K562 (cell line): Measurements from ENCODE around the gene SLC25A45. TPM values are rescaled to one million over a fixed set of nuclear protein-coding genes. Genes with fewer than 3 reads are reported as not detected.

Source experiments
- ARNT ChIP-seq, 2 experiments: fragments of 450-650 bp; IDR thresholded peaks; 2 replicates each; pipeline ENCODE4 v1.6.1; 2016; ENCODE audit warnings: mild to moderate bottlenecking in 1 of 2
- CBX8 ChIP-seq: fragments of 200-600 bp; sonication (generic); IDR thresholded peaks from 2 replicates; pipeline ENCODE4 v1.6.1; 2012; ENCODE audit warnings: borderline replicate concordance, mixed run types, low read depth, mild to moderate bottlenecking, moderate library complexity, mixed read lengths, low read length, control low read depth, inconsistent platforms; ENCODE audit not compliant: poor library complexity, severe bottlenecking; ENCODE audit errors: extremely low read depth
- DEAF1 ChIP-seq: fragments of 450-650 bp; formaldehyde crosslinking; IDR thresholded peaks from 2 replicates; pipeline ENCODE4 v1.4.0; 2020; ENCODE audit warnings: mild to moderate bottlenecking, moderate library complexity
- DMBX1 ChIP-seq: fragments of 250-450 bp; sonication (Bioruptor Pico); IDR thresholded peaks from 2 replicates; pipeline ENCODE4 v1.8.0; 2022; ENCODE audit warnings: inconsistent platforms, mild to moderate bottlenecking, moderate library complexity, borderline replicate concordance
- EGR1 ChIP-seq: fragments of 450-650 bp; conservative IDR thresholded peaks from 2 replicates; pipeline ENCODE4 v1.6.1; 2017; ENCODE audit warnings: mild to moderate bottlenecking
- ELF2 ChIP-seq: fragments of 250-450 bp; sonication (Bioruptor Pico); IDR thresholded peaks from 2 replicates; pipeline ENCODE4 v1.5.0; 2021; ENCODE audit warnings: mild to moderate bottlenecking
- FIP1L1 ChIP-seq: fragments of 200-400 bp; formaldehyde crosslinking; IDR thresholded peaks from 2 replicates; pipeline ENCODE4 v1.6.1; 2018; ENCODE audit warnings: mild to moderate bottlenecking, low read depth, low read length; ENCODE audit not compliant: poor library complexity, severe bottlenecking
- FOXJ2 ChIP-seq: fragments of 200-800 bp; sonication (Bioruptor generic); IDR thresholded peaks from 2 replicates; pipeline ENCODE4 v1.6.1; 2016; ENCODE audit warnings: missing genetic modification characterization, missing compliant biosample characterization
- HNRNPLL ChIP-seq: fragments of 200-400 bp; formaldehyde crosslinking; IDR thresholded peaks from 2 replicates; pipeline ENCODE4 v1.6.1; 2017; ENCODE audit warnings: low read length, low read depth, mild to moderate bottlenecking; ENCODE audit not compliant: poor library complexity, severe bottlenecking
- MAZ ChIP-seq, 2 experiments: fragments of 450-650 bp in 1 of 2; sonication (generic) in 1 of 2; formaldehyde crosslinking; IDR thresholded peaks in 1 of 2; conservative IDR thresholded peaks in 1 of 2; 2 replicates each; pipeline versions ENCODE4 v1.4.0 to v1.5.0; 2020; ENCODE audit warnings: mild to moderate bottlenecking in 1 of 2, missing genetic modification reagents in 1 of 2
- MCM5 ChIP-seq: fragments of 450-650 bp; IDR thresholded peaks from 2 replicates; pipeline ENCODE4 v1.6.1; 2016; ENCODE audit warnings: low read depth
- POU5F1 ChIP-seq: fragments of 150-350 bp; IDR thresholded peaks from 2 replicates; pipeline ENCODE4 v1.6.1; 2014; ENCODE audit warnings: borderline replicate concordance, low read length, low read depth, mild to moderate bottlenecking; ENCODE audit not compliant: partially characterized antibody
- RCOR1 ChIP-seq, 2 experiments: IDR thresholded peaks; 2 replicates each; pipeline ENCODE4 v1.6.1; 2012; ENCODE audit warnings: low read depth in 2 of 2, low read length in 2 of 2, borderline replicate concordance in 1 of 2, improper control_type of control experiment in 1 of 2
- SRF ChIP-seq, 2 experiments: fragments of 250-450, 450-650 bp in 1 of 2; sonication (Bioruptor Pico) in 1 of 2; sonication (generic) in 1 of 2; formaldehyde crosslinking; IDR thresholded peaks; 2 replicates each; pipeline versions ENCODE4 v1.5.0 to v1.5.1; 2020 to 2022; ENCODE audit warnings: mild to moderate bottlenecking in 1 of 2, missing genetic modification reagents in 1 of 2
- STAG1 ChIP-seq: sonication (generic); formaldehyde crosslinking; IDR thresholded peaks from 2 replicates; pipeline ENCODE4 v1.5.0; 2020; ENCODE audit warnings: missing genetic modification reagents, borderline replicate concordance
- STAT6 ChIP-seq: sonication (generic); formaldehyde crosslinking; IDR thresholded peaks from 2 replicates; pipeline ENCODE4 v1.8.1; 2023; ENCODE audit warnings: mild to moderate bottlenecking, missing genetic modification reagents
- TCF7 ChIP-seq: sonication (generic); IDR thresholded peaks from 2 replicates; pipeline ENCODE4 v1.6.1; 2016; ENCODE audit warnings: antibody characterized with exemption, borderline replicate concordance
- THRAP3 ChIP-seq: fragments of 450-650 bp; IDR thresholded peaks from 2 replicates; pipeline ENCODE4 v1.6.1; 2016; ENCODE audit warnings: mild to moderate bottlenecking, inconsistent platforms, borderline replicate concordance
- ZNF121 ChIP-seq: sonication (generic); formaldehyde crosslinking; conservative IDR thresholded peaks from 2 replicates; pipeline ENCODE4 v1.8.0; 2022; ENCODE audit warnings: missing genetic modification reagents
- ZNF140 ChIP-seq: fragments of 250-450 bp; sonication (Bioruptor Pico); IDR thresholded peaks from 2 replicates; pipeline ENCODE4 v1.8.0; 2021; ENCODE audit warnings: moderate library complexity, mild to moderate bottlenecking, inconsistent platforms
- ZNF253 ChIP-seq: fragments of 250-450 bp; sonication (Bioruptor Pico); conservative IDR thresholded peaks from 2 replicates; pipeline ENCODE4 v1.6.1; 2021; ENCODE audit warnings: mild to moderate bottlenecking
- polyA plus RNA-seq, 8 experiments: library from polyadenylated mRNA; depleted of rRNA in 4 of 8; stranded (reverse) in 5 of 8; unstranded in 3 of 8; fragments of >200 nt; fragmentation: Nextera tagmentation in 2 of 8; fragmentation: Illumina TruSeq in 1 of 8; extraction: Ambion mirVana in 2 of 8; extraction: Trizol in 1 of 8; gene quantifications; 2 replicates each; pipeline versions ENCODE4 v1.2.1 to v1.2.3, GENCODE V29; 2011 to 2014; ENCODE audit warnings: inconsistent platforms in 1 of 8, missing spikeins in 1 of 8
- total RNA-seq, 7 experiments: library from RNA; depleted of rRNA in 6 of 7; stranded (reverse); fragments of >200 nt in 6 of 7; fragmentation: Illumina TruSeq in 2 of 7; extraction: Trizol in 2 of 7; gene quantifications; 2 replicates each; pipeline versions ENCODE4 v1.2.1 to v1.2.3, GENCODE V29; 2011 to 2021; ENCODE audit warnings: low replicate concordance in 1 of 7
- TF ChIP-seq, protein P1 (sequence below), 2 experiments: fragments of 450-650 bp; IDR thresholded peaks; 2 replicates each; pipeline ENCODE4 v1.6.1; 2016

The SLC25A45 gene
- total and polyA plus RNA-seq, 9 of the 15 experiments (the other 6 are each of a cell fraction or from before 2014, with no cell fraction given) = 0.15 to 2.3 (median 0.68) TPM

GRCh38 chr11:65419772-65420481 is 37.5 kb upstream of the SLC25A45 start (continued):
- no peak for TF ChIP-seq THRAP3
- TF ChIP-seq POU5F1 = no peak
- TF ChIP-seq STAG1 = no peak
- peak in 1 of 2 experiments; percentile 55; a peak in 1 of 4 replicates for TF ChIP-seq RCOR1 (IDR thresholded peaks at IDR 0.05; ENCODE audit: borderline replicate concordance in 1 of 2, low read depth in 2 of 2, low read length in 2 of 2)
- TF ChIP-seq ZNF253 (CRISPR knock-in tag) = no peak
- TF ChIP-seq, protein P1, sequence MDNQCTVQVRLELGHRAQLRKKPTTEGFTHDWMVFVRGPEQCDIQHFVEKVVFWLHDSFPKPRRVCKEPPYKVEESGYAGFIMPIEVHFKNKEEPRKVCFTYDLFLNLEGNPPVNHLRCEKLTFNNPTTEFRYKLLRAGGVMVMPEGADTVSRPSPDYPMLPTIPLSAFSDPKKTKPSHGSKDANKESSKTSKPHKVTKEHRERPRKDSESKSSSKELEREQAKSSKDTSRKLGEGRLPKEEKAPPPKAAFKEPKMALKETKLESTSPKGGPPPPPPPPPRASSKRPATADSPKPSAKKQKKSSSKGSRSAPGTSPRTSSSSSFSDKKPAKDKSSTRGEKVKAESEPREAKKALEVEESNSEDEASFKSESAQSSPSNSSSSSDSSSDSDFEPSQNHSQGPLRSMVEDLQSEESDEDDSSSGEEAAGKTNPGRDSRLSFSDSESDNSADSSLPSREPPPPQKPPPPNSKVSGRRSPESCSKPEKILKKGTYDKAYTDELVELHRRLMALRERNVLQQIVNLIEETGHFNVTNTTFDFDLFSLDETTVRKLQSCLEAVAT (IDR thresholded peaks at IDR 0.05) = peak; percentile 93
- peak; percentile 72; the same call in 1 of the 2 replicates for TF ChIP-seq DMBX1 (CRISPR knock-in tag)
- peak in 1 of 2 experiments; percentile 20; a peak in 1 of 4 replicates for TF ChIP-seq MAZ (CRISPR knock-in tag; conservative IDR thresholded peaks at IDR 0.05 in 1 of 2, IDR thresholded peaks at IDR 0.05 in 1 of 2)
- no peak for TF ChIP-seq HNRNPLL
- no peak for TF ChIP-seq MCM5
- peak; percentile 82 for TF ChIP-seq ZNF121 (CRISPR knock-in tag)
- no peak for TF ChIP-seq TCF7
- TF ChIP-seq SRF (CRISPR knock-in tag; IDR thresholded peaks at IDR 0.05) = peak in 1 of 2 experiments; percentile 34; a peak in 1 of 4 replicates
- no peak for TF ChIP-seq CBX8
- TF ChIP-seq ZNF140 (CRISPR knock-in tag) = no peak
- peak; percentile 49; the same call in 1 of the 2 replicates for TF ChIP-seq FOXJ2
- TF ChIP-seq EGR1 = peak; percentile 94
- TF ChIP-seq ELF2 (CRISPR knock-in tag) = no peak
- peak in 1 of 2 experiments; percentile 99; a peak in 2 of 4 replicates for TF ChIP-seq ARNT (IDR thresholded peaks at IDR 0.05)
- no peak for TF ChIP-seq FIP1L1
- peak; percentile 100; the same call in 1 of the 2 replicates for TF ChIP-seq STAT6
- 0 out of 2 replicates have a peak, but pooled peaks have one; percentile 5 for TF ChIP-seq DEAF1 (CRISPR knock-in tag)
